ENCODE results near the gene MANEA.
"Not testable (repeated sequence)": the region's sequence is repeated elsewhere in the genome, so short reads cannot be mapped to it uniquely, and the experiment has no call there.

Gene MANEA, protein sequence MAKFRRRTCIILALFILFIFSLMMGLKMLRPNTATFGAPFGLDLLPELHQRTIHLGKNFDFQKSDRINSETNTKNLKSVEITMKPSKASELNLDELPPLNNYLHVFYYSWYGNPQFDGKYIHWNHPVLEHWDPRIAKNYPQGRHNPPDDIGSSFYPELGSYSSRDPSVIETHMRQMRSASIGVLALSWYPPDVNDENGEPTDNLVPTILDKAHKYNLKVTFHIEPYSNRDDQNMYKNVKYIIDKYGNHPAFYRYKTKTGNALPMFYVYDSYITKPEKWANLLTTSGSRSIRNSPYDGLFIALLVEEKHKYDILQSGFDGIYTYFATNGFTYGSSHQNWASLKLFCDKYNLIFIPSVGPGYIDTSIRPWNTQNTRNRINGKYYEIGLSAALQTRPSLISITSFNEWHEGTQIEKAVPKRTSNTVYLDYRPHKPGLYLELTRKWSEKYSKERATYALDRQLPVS

GRCh38 chr6:95577304-95578105, at the start of gene MANEA:
TSS of gene MANEA (plus strand) at chr6:95577535. CDS start at chr6:95586440, 8,905 bp downstream.
- DNase-seq = peak; percentile 94

DNA sequence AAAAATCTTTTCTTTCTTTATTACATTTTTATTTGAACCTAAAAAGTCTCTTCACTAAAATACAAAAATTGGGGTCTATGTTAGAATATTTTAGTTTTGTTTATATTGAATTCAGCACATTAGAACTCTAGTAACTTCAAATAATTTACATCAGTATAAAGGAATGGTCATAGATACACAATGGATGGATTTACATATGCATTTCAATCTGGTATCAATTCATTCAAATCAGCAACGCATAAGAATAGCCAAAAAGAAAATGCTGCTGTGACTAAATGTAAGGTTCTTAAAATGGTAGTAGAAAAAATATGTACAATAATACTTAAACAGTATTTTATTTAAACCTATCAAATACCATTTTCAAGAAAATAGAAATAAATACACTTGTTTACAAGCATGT, 47.6 kb upstream of the MANEA start:
- DNase-seq = no peak

- DNase-seq = no peak
Observed at GRCh38 chr6:95530176-95530819, 47.0 kb upstream of the MANEA start.

- DNase-seq = no peak
Observed at GRCh38 chr6:95543798-95544197, 33.5 kb upstream of the MANEA start.

DNA sequence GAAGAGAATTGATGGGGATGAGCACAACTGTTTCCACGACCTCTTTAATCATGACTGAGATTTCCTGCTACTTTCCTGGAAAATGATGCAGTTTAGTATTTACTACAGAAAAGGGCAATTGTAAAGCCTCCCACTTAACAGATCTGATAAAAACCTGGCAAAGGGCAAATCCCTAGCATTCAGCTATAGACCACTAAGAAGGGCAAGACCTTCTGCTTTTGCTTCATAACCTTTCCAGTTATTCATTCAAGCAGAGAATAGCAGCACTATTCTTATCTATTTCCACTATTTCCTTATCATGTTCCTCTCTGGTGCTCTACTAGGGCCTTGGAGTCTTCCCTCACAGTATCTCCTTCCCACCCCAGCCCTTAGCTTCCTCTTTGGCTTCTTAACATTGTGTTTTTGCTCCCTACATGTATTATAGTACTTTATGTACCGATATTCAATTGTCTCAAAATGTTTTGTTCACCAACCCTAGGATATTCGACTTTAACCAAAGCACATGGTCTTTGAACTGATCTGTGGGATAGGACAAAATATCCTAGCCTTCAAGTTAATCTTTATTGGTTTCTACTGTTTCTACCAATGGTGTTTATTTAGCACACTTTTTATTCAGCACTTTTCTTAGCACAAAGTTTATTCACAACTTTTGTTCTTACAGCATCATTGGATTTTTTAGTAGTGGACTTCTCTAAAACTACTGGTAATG, 32.7 kb upstream of the MANEA start:
- no peak for DNase-seq

DNA sequence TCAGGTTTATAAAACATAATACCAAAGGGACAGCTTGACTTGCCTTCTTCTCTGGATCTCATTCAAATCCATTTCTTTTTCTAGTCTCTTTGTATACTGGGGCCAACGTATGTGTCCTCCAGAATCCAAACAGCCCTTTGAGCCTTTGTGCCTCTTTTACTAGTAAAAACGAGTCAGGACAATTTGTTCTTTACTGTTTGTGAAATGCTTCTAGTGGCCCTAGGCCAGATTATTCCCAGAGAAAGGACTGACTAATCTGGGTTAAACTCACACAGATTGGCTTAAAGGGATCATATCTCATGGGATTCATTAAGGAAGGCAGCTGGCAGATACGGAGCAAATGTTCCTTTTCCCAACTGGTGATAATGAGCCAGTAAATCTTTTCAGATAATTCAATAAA, 32.1 kb upstream of the MANEA start:
- DNase-seq = no peak

DNA sequence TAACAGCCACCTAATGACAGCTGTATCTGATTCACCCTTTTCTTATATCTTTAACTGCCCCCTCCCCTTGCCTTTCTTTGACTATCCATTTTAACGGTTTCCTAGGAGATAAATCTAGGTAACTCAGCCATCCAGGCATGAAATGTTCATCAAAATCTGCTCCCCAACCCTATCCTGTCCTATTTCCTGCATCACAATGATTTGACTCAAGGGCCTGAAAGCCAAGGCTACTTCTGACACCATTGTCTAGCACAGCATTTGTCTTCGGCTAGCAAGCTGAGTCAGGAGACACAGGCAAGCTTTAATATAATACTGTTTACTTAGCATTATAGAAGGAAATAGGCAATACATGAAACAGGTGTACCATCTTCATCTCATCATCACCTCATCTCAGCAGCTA, 31.6 kb upstream of the MANEA start:
- no peak for DNase-seq

DNA sequence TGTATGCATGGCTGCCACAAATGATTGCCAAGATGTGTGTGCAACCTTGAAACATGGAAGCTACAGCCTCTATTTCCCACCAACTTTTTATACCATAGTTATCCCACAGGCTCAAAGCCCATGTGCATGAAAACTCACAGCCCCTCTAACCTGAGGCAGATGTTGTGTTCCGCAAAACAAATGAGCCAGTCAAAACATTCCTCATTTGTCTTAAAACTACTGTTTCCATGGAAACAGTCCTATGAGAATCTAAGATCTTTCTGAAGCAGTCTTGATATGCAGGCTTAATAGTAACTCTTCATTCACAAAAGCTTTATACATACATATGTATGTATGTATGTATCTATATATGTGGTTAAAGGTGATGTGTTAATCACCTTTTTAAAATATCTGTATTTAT, 31.2 kb upstream of the MANEA start:
- no peak for DNase-seq

DNA sequence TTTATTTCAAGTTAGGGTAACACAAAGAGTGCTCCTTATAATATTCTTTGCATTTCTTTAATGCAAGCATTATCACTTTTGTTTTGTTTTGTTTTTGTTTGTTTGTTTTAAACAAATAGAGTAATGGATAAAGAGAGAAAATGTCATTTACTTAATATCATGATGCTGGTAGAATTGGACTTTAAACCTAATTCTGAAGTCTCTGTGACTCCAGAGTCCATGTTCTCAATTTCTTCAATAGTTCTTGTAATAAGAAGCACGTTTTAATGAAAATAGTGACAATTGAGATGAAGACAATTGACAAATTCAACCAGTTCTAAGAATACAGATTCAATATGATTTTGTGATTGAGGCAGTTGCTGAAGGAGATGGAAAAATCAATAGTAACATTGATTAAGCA, 30.3 kb upstream of the MANEA start:
- DNase-seq = no peak

GRCh38 chr6:95548188-95548786, 29.0 kb upstream of the MANEA start:
- no peak for DNase-seq

GRCh38 chr6:95551678-95552324, 25.5 kb upstream of the MANEA start:
- no peak for DNase-seq

GRCh38 chr6:95553880-95554279, 23.5 kb upstream of the MANEA start:
- no peak for DNase-seq

GRCh38 chr6:95560956-95561355, 16.4 kb upstream of the MANEA start:
- DNase-seq = not testable (repeated sequence)

- no peak for DNase-seq
Observed at GRCh38 chr6:95569560-95569959, 7.8 kb upstream of the MANEA start.

- no peak for DNase-seq
Observed at GRCh38 chr6:95572098-95572497, 5.2 kb upstream of the MANEA start.

- DNase-seq = no peak
Observed at GRCh38 chr6:95574811-95575210, 2.5 kb upstream of the MANEA start.

DNA sequence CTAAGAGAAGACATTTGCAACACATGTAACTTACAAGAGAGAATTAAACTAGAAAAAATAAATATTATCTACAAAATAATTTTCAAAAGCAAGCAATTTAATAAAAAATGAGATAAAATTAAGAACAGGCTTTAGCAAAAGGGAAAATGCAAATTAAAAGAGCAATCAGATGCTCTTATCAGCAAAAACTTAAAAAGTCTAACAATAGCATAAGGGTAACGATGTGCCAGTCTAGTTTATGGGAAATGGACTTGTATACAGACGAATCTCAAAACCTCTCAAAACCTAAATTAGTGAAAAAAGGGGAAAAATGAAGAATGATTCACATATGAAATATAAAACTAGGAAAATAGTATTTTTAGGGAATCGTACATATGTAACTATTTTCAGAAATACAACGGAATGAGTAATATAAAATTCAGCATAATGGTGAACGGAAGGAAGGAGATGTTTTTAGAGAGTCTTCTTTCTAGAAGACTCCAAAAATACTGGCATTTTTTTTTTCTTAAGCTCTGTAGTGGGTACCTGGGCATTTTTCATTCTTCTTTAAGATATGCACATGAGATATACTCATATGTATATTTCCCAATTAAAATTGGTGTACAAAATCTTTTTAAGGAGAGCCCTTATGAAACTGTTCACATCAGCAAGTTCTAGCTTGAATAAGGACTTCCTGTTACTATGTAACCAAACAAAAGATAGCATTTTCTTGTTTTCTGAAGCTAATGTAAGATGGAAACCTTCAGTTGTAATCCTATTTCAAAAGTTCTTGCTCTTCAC, 927 bp upstream of the MANEA start:
- no peak for DNase-seq

DNA sequence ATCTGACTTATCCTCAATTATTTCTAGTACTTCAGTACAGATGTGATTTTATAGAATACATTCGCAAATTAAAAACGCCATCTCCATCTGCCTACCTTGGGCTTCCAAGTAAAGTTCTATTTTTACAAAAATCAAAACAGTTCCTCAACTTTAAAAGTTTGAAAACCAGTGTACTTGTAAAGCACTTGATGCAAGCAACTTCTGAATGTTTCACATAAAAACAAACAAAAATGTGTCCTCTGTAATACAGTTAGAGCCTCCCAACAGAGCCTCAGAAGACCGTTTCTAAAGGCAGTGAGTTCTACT, 384 bp upstream of the MANEA start:
- DNase-seq = no peak

GRCh38 chr6:95578106-95578410, 723 bp downstream of the MANEA start:
- DNase-seq = no peak

DNA sequence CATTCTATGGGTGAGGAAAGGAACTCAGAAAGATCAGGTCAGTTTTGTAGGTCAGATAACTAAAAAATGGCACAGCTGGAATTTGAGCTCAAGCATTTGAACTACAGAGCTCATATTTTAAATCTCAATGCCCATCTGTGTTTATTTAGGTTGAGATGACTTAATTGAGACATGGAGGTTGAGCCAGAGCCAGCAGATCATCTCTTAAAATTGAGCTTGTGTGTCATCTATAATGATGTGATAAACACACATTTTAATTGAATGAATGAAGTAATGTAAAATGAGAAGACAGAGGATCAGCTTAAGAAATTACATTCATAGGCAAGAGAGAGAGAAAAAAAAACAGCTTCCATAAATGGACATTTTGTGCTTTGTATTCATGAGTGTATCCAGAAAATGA, 3.7 kb downstream of the MANEA start:
- no peak for DNase-seq

- DNase-seq = not testable (repeated sequence)
Observed at GRCh38 chr6:95584226-95584625, 6.9 kb downstream of the MANEA start.

- DNase-seq = no peak
Observed at GRCh38 chr6:95587989-95588388, 10.7 kb downstream of the MANEA start.
